ENCODE results near the gene ZFP92. TPM values are rescaled to one million over a fixed set of nuclear protein-coding genes. Genes with fewer than 3 reads are reported as not detected.

The ZFP92 gene
- total RNA-seq, 1 donor from 2014 or later: 0.59 TPM

DNA sequence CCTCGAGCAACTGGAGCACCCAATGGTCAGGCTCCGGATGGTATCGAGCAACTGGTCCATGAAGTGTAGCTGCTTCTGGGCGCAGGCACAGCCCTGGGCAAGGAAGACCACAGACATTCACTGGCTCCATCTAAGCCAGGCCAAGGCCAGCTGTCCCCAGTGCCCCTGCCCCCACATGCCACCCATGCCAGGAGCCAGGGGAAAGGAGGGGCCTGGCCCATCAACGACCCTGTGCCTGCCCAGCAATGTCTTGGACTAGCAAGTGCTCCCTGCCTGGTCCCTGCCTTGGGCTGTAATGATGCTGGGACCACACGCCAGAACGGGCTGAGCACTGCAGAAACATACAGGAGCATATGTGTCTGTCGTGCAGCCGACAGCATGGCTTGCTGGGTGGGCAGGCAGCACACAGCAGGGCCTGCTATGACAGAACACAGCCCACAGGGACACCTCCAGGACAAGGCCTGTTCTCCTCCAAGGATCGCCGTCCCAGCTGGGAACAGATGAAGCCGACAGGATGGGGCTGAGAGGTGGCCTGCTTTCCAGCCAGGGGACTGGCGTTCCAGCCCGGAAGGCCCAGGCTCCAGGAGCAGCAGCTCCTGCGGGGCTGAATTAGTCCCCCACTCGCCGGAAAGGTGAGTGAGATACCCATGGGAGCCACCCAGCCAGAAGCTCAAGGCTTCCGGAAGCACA lies 46.0 kb downstream of the ZFP92 start:
- DNase-seq: no peak

GRCh38 chrX:153457827-153458466 lies 46.7 kb downstream of the ZFP92 start:
- DNase-seq: no peak

DNA sequence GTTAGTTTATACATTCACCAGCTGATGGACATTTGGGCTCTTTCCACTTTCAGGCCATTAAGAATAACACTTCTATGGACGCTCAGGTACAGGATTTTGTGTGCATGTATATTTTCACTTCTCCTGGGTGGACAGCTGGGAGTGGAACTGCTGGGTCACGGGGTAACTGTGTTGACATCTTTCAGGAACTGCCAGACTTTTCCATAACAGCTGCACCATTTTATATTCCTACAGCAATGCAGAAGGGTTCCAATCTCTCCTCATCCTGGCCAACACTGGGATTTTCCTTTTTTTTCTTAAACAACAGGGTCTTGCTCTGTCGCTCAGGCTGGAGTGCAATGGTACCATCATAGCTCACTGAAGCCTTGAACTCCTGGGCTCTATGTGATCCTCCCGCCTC lies 47.2 kb downstream of the ZFP92 start:
- no peak for DNase-seq

GRCh38 chrX:153459986-153460385 lies 48.7 kb downstream of the ZFP92 start:
- DNase-seq: no peak

DNA sequence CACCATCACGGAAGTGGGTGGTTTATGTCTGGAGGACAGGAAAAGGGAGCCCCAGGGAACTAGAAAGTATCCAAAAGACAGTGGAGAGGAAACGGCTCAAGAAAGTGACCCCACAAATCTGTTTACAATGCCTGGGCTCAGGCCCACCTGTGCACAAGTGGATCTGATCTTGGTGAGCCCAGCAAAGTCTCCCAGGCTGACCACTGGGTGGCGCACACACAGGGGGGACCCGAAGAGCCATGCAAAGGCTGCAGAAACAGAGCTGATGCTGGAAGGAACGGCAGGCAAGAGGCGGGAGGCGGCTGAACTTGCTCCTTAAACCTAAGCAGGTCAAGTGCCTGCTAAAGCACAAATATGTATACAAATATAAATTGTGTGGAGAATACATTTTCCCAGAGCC lies 49.6 kb downstream of the ZFP92 start:
- DNase-seq: peak; percentile 6

Small RNAs within 50 kb of the gene (small RNA-seq; reads per million reads assigned to genes)
- not detected for gene RN7SL667P (ENCODE audit: low replicate concordance)

Other genes with a start within 250 kb of the ZFP92 start
- not detected for gene MAGEA1, start 232.2 kb upstream of the ZFP92 start, total RNA-seq
- not detected for gene PNMA6F, start 89.7 kb upstream of the ZFP92 start, total RNA-seq
- gene ZNF275, start 77.3 kb upstream of the ZFP92 start, total RNA-seq: 8.0 TPM
- not detected for gene PNMA6E, start 10.1 kb upstream of the ZFP92 start, total RNA-seq
- gene TREX2, start 34.6 kb downstream of the ZFP92 start, total RNA-seq: 6.1 TPM
- gene HAUS7, start 59.1 kb downstream of the ZFP92 start, total RNA-seq: 12.9 TPM
- gene BGN, start 83.5 kb downstream of the ZFP92 start, total RNA-seq: 28.1 TPM
- gene ATP2B3, start 106.2 kb downstream of the ZFP92 start, total RNA-seq: 0.10 TPM
- gene CCNQ, start 187.7 kb downstream of the ZFP92 start, total RNA-seq: 11.1 TPM
- 0.10 TPM for gene DUSP9, start 235.7 kb downstream of the ZFP92 start, total RNA-seq